ENCODE results near the gene C9orf50.

DNA sequence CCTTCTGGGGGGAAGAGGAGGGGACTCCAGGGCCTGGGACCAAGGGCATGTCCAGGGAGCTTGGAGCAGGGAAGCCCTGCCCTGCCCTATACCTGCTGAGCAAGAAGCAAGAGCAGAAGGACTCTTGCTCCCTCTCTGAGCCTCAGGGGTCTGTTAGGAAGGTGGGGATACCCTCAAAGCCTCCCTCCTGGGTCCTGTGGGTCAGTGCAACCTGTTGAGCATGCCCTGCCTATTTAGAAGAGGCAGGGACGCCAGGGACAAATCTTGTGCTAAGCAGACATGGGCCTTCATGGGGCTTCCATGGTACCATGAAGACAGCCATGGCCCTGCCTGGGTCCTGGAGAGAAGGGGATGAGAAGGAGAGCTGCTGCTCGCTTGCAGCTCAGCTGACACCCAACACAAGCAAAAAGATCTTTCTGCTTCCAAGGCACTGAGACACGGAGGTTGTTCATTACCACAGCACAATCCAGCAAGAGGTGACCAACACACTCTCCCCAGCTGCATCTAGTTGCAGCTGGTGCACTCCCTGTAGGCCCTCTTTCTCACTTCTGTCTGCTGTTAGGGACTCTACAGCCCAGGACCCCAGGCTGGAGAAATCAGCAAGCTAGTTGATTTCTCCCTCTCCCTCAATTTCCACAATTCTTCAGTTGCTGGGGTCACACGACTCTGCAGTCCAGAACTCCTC, 39.3 kb downstream of the C9orf50 start:
- TF ChIP-seq POLR2A (IDR thresholded peaks at IDR 0.05; ENCODE audit: low read depth, low read length) (no peak), PAX5 (IDR thresholded peaks at IDR 0.05; ENCODE audit: insufficient read depth, low read length, severe bottlenecking) (no peak)

Measured in GM12891 (cell line).